KMS-11 (cell line): Measurements from ENCODE around the gene PACS1.

ENCODE experiments used
- H2AFZ ChIP-seq: fragments of 200-600 bp; sonication (generic); 2 replicates; pipeline ENCODE4 v1.6.1; 2016; ENCODE audit warnings: antibody characterized with exemption, mixed run types, low read depth
- H3K27ac ChIP-seq: fragments of 200-600 bp; sonication (generic); 2 replicates; pipeline ENCODE4 v1.6.1; 2016; ENCODE audit warnings: mild to moderate bottlenecking, mixed run types
- H3K27me3 ChIP-seq: fragments of 200-600 bp; sonication (generic); 2 replicates; pipeline ENCODE4 v1.6.1; 2017; ENCODE audit warnings: mild to moderate bottlenecking, low read depth, mixed run types, moderate library complexity; ENCODE audit not compliant: insufficient read depth
- H3K36me3 ChIP-seq: fragments of 200-600 bp; sonication (generic); 2 replicates; pipeline ENCODE4 v1.6.1; 2017; ENCODE audit warnings: mild to moderate bottlenecking, mixed run types; ENCODE audit not compliant: insufficient read depth
- H3K4me1 ChIP-seq: fragments of 200-600 bp; sonication (generic); 2 replicates; pipeline ENCODE4 v1.6.1; 2016; ENCODE audit warnings: mild to moderate bottlenecking, low read depth, mixed run types; ENCODE audit not compliant: poor library complexity, severe bottlenecking
- H3K4me2 ChIP-seq: fragments of 200-600 bp; sonication (generic); 2 replicates; pipeline ENCODE4 v1.7.0; 2016; ENCODE audit warnings: mild to moderate bottlenecking, mixed run types
- H3K4me3 ChIP-seq: fragments of 200-600 bp; sonication (generic); IDR thresholded peaks from 2 replicates; pipeline ENCODE4 v1.6.1; 2017; ENCODE audit warnings: low read depth, low read length, mixed read lengths; ENCODE audit not compliant: insufficient read depth
- H3K79me2 ChIP-seq: fragments of 200-600 bp; sonication (generic); 2 replicates; pipeline ENCODE4 v1.6.1; 2016; ENCODE audit warnings: low read depth, mixed run types; ENCODE audit not compliant: insufficient read depth
- H3K9ac ChIP-seq: fragments of 200-600 bp; sonication (generic); 2 replicates; pipeline ENCODE4 v1.6.1; 2016; ENCODE audit warnings: mild to moderate bottlenecking, mixed run types
- H4K20me1 ChIP-seq: fragments of 200-600 bp; sonication (generic); 2 replicates; pipeline ENCODE4 v1.6.1; 2016; ENCODE audit warnings: mild to moderate bottlenecking, mixed run types; ENCODE audit not compliant: insufficient read depth
- CTCF ChIP-seq: fragments of 200-600 bp; sonication (generic); conservative IDR thresholded peaks from 2 replicates; pipeline ENCODE4 v1.6.1; 2017; ENCODE audit warnings: low read depth, mild to moderate bottlenecking, antibody characterized with exemption, low read length, moderate library complexity, mixed read lengths

PACS1 gene

GRCh38 chr11:66146940-66147339 is 76.9 kb downstream of the PACS1 start:
- H3K36me3 ChIP-seq: no peaks in the 10 kb centered on the region
- no peak overlapping the region for H2AFZ ChIP-seq
- no peak overlapping the region for H3K9ac ChIP-seq
- no peak overlapping the region for H3K4me2 ChIP-seq
- H3K4me1 ChIP-seq: peaks cover 68% of the 10 kb centered on the region
- H3K4me3 ChIP-seq: no peak overlapping the region
- TF ChIP-seq CTCF: no peak
- no peaks in the 10 kb centered on the region for H4K20me1 ChIP-seq
- H3K27ac ChIP-seq: no peak overlapping the region
- H3K27me3 ChIP-seq: no peaks in the 10 kb centered on the region
- H3K79me2 ChIP-seq: peaks cover 13% of the 10 kb centered on the region; the same call in 1 of the 2 replicates

- no peaks in the 10 kb centered on the region for H3K79me2 ChIP-seq
- H3K27ac ChIP-seq: peak overlapping the region; percentile 3; the same call in 1 of the 2 replicates
- H3K4me2 ChIP-seq: peak overlapping the region; percentile 58
- no peak overlapping the region for H3K4me3 ChIP-seq
- no peaks in the 10 kb centered on the region; the same call in 1 of the 2 replicates for H3K36me3 ChIP-seq
- H3K27me3 ChIP-seq: no peaks in the 10 kb centered on the region
- no peaks in the 10 kb centered on the region for H4K20me1 ChIP-seq
- peaks cover 55% of the 10 kb centered on the region for H3K4me1 ChIP-seq
- H3K9ac ChIP-seq: no peak overlapping the region; the same call in 1 of the 2 replicates
- H2AFZ ChIP-seq: no peak overlapping the region
- no peak for TF ChIP-seq CTCF
These were observed 80.1 kb downstream of the PACS1 start for GRCh38 chr11:66150140-66150539.

GRCh38 chr11:66150725-66151124 is 80.7 kb downstream of the PACS1 start:
- H3K4me2 ChIP-seq: peak overlapping the region; percentile 58; the same call in 1 of the 2 replicates
- no peak overlapping the region for H3K9ac ChIP-seq
- H3K4me1 ChIP-seq: peaks cover 61% of the 10 kb centered on the region
- no peak for TF ChIP-seq CTCF
- no peak overlapping the region for H2AFZ ChIP-seq
- H3K4me3 ChIP-seq: no peak overlapping the region
- H3K36me3 ChIP-seq: no peaks in the 10 kb centered on the region; the same call in 1 of the 2 replicates
- H4K20me1 ChIP-seq: no peaks in the 10 kb centered on the region
- peak overlapping the region; percentile 3; the same call in 1 of the 2 replicates for H3K27ac ChIP-seq
- no peaks in the 10 kb centered on the region for H3K79me2 ChIP-seq
- no peaks in the 10 kb centered on the region for H3K27me3 ChIP-seq

- TF ChIP-seq CTCF: no peak
- H3K36me3 ChIP-seq: no peaks in the 10 kb centered on the region; the same call in 1 of the 2 replicates
- H3K79me2 ChIP-seq: no peaks in the 10 kb centered on the region
- H2AFZ ChIP-seq: no peak overlapping the region
- H3K9ac ChIP-seq: no peak overlapping the region
- H3K4me3 ChIP-seq: no peak overlapping the region
- no peaks in the 10 kb centered on the region for H4K20me1 ChIP-seq
- peaks cover 61% of the 10 kb centered on the region for H3K4me1 ChIP-seq
- peak overlapping the region; percentile 3; the same call in 1 of the 2 replicates for H3K27ac ChIP-seq
- H3K4me2 ChIP-seq: peak overlapping the region; percentile 58; the same call in 1 of the 2 replicates
- no peaks in the 10 kb centered on the region for H3K27me3 ChIP-seq
These were observed 81.2 kb downstream of the PACS1 start for GRCh38 chr11:66151273-66151672.
